K562 (cell line): Measurements from ENCODE around the gene TMA7B.

Experiments
- RB1 ChIP-seq: fragments of 450-650 bp; IDR thresholded peaks from 2 replicates; pipeline ENCODE4 v1.6.1; 2017; ENCODE audit warnings: low read depth, mild to moderate bottlenecking
- RFX5 ChIP-seq: IDR thresholded peaks from 2 replicates; pipeline ENCODE4 v1.6.1; 2011; ENCODE audit warnings: low read depth, mild to moderate bottlenecking, improper control_type of control experiment, low read length

DNA sequence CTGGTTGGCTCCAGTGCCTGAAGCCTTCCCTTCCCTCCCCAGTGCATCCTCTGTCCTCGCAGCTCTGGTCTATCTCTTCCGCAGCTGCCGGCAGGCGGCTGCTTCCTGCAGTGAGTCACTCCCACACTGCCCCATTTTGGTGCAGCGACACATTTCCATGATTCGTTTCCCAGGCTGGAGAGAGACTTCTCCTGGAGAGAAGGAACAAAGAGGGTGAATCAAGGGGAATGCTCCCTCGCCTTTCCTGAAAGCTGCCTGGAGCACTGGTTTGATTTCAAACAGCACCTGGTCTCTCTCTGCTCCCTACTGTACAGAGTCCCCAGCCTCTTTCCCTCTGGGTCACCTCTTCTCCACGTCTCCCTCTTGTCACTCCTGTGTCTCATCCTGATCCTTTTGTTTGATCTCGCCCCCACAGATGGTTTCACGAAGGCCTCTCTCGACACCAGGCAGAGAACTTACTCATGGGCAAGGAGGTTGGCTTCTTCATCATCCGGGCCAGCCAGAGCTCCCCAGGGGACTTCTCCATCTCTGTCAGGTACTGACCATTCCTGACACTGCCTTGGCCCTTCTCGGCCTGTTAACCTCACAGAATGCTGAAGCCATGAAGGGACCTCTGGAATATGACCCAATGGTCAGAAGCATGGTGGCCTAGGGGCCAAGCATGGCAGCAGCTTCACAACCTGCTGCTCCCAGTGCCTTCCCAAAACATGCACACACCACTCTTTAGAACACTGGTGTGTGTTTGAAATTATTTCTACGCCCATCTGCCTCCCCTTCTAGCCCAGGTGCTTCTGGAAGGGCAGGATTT is at the start of gene TMA7B:
- no peak for TF ChIP-seq RFX5
- TF ChIP-seq RB1, result no peak
